NCI-H1436 treated with DMSO at 0.1 percent for 48 hours (cell line): ENCODE results near the gene RYR1.
"Not testable (repeated sequence)": the region's sequence is repeated elsewhere in the genome, so short reads cannot be mapped to it uniquely, and the experiment has no call there.

Experiments
- DNase-seq: peaks from one replicate; lab custom pipeline; 2025; lab: John Stamatoyannopoulos, UW

The RYR1 gene

GRCh38 chr19:38538793-38539528 lies 105.5 kb downstream of the RYR1 start:
- DNase-seq: no peak

GRCh38 chr19:38539751-38540150 lies 106.3 kb downstream of the RYR1 start:
- DNase-seq: no peak

GRCh38 chr19:38542040-38542439 lies 108.5 kb downstream of the RYR1 start:
- no peak for DNase-seq

GRCh38 chr19:38543286-38543806 lies 109.9 kb downstream of the RYR1 start:
- DNase-seq: no peak

- DNase-seq: no peak
These were observed 110.5 kb downstream of the RYR1 start for GRCh38 chr19:38543807-38544568.

- DNase-seq: peak; percentile 37
These were observed 111.3 kb downstream of the RYR1 start for GRCh38 chr19:38544569-38545315.

- no peak for DNase-seq
These were observed 112.1 kb downstream of the RYR1 start for GRCh38 chr19:38545596-38545995.

GRCh38 chr19:38547421-38547820 lies 113.9 kb downstream of the RYR1 start:
- no peak for DNase-seq

- no peak for DNase-seq
These were observed 115.6 kb downstream of the RYR1 start for GRCh38 chr19:38549061-38549460.

- DNase-seq: no peak
These were observed 116.5 kb downstream of the RYR1 start for GRCh38 chr19:38549942-38550341.

GRCh38 chr19:38550376-38550775 lies 116.9 kb downstream of the RYR1 start:
- DNase-seq: no peak

- no peak for DNase-seq
These were observed 117.9 kb downstream of the RYR1 start for GRCh38 chr19:38551450-38551813.

- DNase-seq: not testable (repeated sequence)
These were observed 119.7 kb downstream of the RYR1 start for GRCh38 chr19:38553239-38553638.

GRCh38 chr19:38554676-38555141 lies 121.2 kb downstream of the RYR1 start:
- no peak for DNase-seq

- DNase-seq: no peak
These were observed 121.7 kb downstream of the RYR1 start for GRCh38 chr19:38555200-38555599.

GRCh38 chr19:38556521-38557174 lies 123.2 kb downstream of the RYR1 start:
- DNase-seq: no peak

GRCh38 chr19:38557205-38557799 lies 123.8 kb downstream of the RYR1 start:
- no peak for DNase-seq

GRCh38 chr19:38558933-38559332 lies 125.4 kb downstream of the RYR1 start:
- not testable (repeated sequence) for DNase-seq

GRCh38 chr19:38559428-38560401 lies 126.2 kb downstream of the RYR1 start:
- DNase-seq: no peak

- no peak for DNase-seq
These were observed 127.6 kb downstream of the RYR1 start for GRCh38 chr19:38561053-38561606.
